Natural killer cell treated with Interleukin-12 subunit alpha and Interleukin-12 subunit beta and Interleukin-15 and Interleukin-18, amount 100 ng/mL, for 72 hours (primary cell): Measurements from ENCODE around the gene HS6ST3. TPM values are rescaled to one million over a fixed set of nuclear protein-coding genes. Genes with fewer than 3 reads are reported as not detected.
"Not testable (repeated sequence)": the region's sequence is repeated elsewhere in the genome, so short reads cannot be mapped to it uniquely, and the experiment has no call there.

Experiments
- ATAC-seq, 2 donors: fragments of 150-1000 bp; cut with Tn5 transposase in 1 of 2; sonication (Bioruptor Pico), chemical (Tn5 transposase) in 1 of 2; 2 replicates each; pipeline ENCODE4 v1.10.0; 2021
- DNase-seq: peaks from one replicate; pipeline ENCODE4 v3.0.0; 2022; ENCODE audit warnings: low spot score
- H3K27ac Mint-ChIP-seq, 2 donors: 1 replicate in 1 of 2; 2 replicates in 1 of 2; pipeline ENCODE4 v1.8.0; 2022; ENCODE audit warnings: mixed read lengths in 2 of 2, mild to moderate bottlenecking in 1 of 2, moderate library complexity in 1 of 2
- H3K27me3 Mint-ChIP-seq, 2 donors: 1 replicate in 1 of 2; 2 replicates in 1 of 2; pipeline ENCODE4 v1.8.0; 2022; ENCODE audit warnings: mixed read lengths in 2 of 2
- H3K36me3 Mint-ChIP-seq: one replicate; pipeline ENCODE4 v1.8.0; 2022; ENCODE audit warnings: mixed read lengths
- H3K4me1 Mint-ChIP-seq, 2 donors: 1 replicate in 1 of 2; 2 replicates in 1 of 2; pipeline ENCODE4 v1.8.0; 2022; ENCODE audit warnings: low read depth in 2 of 2, mixed read lengths in 2 of 2, mild to moderate bottlenecking in 1 of 2
- H3K4me3 Mint-ChIP-seq: one replicate; pipeline ENCODE4 v1.8.0; 2022; ENCODE audit warnings: mixed read lengths
- H3K9me3 Mint-ChIP-seq: 2 replicates; pipeline ENCODE4 v1.8.0; 2022; ENCODE audit warnings: mixed read lengths
- total RNA-seq, 2 donors: library from RNA; stranded (reverse); gene quantifications; one replicate each; pipeline ENCODE4 v1.2.3, GENCODE V29; 2022

HS6ST3 gene
- total RNA-seq, 2 donors from 2014 or later = not detected

GRCh38 chr13:96772426-96772825 is 682.5 kb downstream of the HS6ST3 start:
- peaks cover 9% of the 10 kb centered on the region for H3K36me3 Mint-ChIP-seq
- H3K9me3 Mint-ChIP-seq = peaks cover 15% of the 10 kb centered on the region
- no peak overlapping the region for H3K27ac Mint-ChIP-seq
- ATAC-seq (no peak), DNase-seq (no peak)
- H3K27me3 Mint-ChIP-seq = no peaks in the 10 kb centered on the region
- H3K4me3 Mint-ChIP-seq = no peak overlapping the region
- no peaks in the 10 kb centered on the region for H3K4me1 Mint-ChIP-seq

DNA sequence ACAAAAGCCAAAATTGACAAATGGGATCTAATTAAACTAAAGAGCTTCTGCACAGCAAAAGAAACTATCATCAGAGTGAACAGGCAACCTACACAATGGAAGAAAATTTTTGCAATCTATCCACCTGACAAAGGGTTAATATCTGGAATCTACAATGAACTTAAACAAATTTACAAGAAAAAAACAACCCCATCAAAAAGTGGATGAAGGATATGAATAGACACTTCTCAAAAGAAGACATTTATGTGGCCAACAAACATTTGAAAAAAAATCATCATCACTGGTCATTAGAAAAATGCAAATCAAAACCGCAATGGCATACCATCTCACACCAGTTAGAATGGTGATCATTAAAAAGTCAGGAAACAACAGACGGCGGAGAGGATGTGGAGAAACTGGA is 688.4 kb downstream of the HS6ST3 start:
- ATAC-seq, H3K27ac Mint-ChIP-seq, H3K36me3 Mint-ChIP-seq: not testable (repeated sequence)

DNA sequence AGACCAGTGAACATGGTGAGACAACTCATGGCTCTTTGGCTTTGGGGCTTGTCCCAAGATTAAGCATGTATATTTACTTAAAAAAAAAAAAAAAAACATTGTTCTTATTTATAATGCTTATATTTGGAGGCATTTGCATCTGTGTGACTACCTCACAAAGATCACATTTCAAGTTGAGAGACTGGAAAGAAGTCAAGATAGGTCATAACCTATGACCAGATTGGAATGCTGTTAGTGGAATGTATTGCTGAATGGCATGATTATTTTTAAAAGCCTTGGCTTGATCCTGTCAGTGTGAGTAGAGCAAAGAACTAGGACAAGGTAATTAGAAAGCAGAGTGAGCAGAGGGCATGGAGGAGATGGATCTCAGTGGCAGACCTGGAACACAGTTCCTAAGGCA is 689.8 kb downstream of the HS6ST3 start:
- ATAC-seq (no peak), DNase-seq (no peak)
- Mint-ChIP-seq H3K4me3 (no peak overlapping the region), H3K27me3 (no peaks in the 10 kb centered on the region), H3K27ac (no peak overlapping the region), H3K4me1 (no peaks in the 10 kb centered on the region), H3K36me3 (peaks cover 5% of the 10 kb centered on the region), H3K9me3 (peaks cover 23% of the 10 kb centered on the region)

More for the DNA sequence above, 688.4 kb downstream of the HS6ST3 start:
- H3K4me3 Mint-ChIP-seq, DNase-seq, H3K27me3 Mint-ChIP-seq, H3K4me1 Mint-ChIP-seq: not testable (repeated sequence)
- H3K9me3 Mint-ChIP-seq = peaks cover 30% of the 10 kb centered on the region

- H3K27ac Mint-ChIP-seq = no peak overlapping the region
- H3K36me3 Mint-ChIP-seq = peaks cover 5% of the 10 kb centered on the region
- no peaks in the 10 kb centered on the region for H3K27me3 Mint-ChIP-seq
- no peak overlapping the region for H3K4me3 Mint-ChIP-seq
- no peaks in the 10 kb centered on the region for H3K4me1 Mint-ChIP-seq
- H3K9me3 Mint-ChIP-seq = peaks cover 23% of the 10 kb centered on the region
- ATAC-seq (no peak), DNase-seq (no peak)
Observed at GRCh38 chr13:96780105-96780504, 690.2 kb downstream of the HS6ST3 start.

- peaks cover 1% of the 10 kb centered on the region for H3K36me3 Mint-ChIP-seq
- H3K4me1 Mint-ChIP-seq = no peaks in the 10 kb centered on the region
- H3K27me3 Mint-ChIP-seq = no peaks in the 10 kb centered on the region
- no peak for DNase-seq
- H3K27ac Mint-ChIP-seq = no peak overlapping the region
- ATAC-seq = no peak
- H3K9me3 Mint-ChIP-seq = peaks cover 27% of the 10 kb centered on the region
- H3K4me3 Mint-ChIP-seq = no peak overlapping the region
Observed at GRCh38 chr13:96781141-96781540, 691.2 kb downstream of the HS6ST3 start.

GRCh38 chr13:96782186-96782585 is 692.3 kb downstream of the HS6ST3 start:
- no peaks in the 10 kb centered on the region for H3K4me1 Mint-ChIP-seq
- H3K27ac Mint-ChIP-seq = no peak overlapping the region
- DNase-seq = no peak
- peaks cover 27% of the 10 kb centered on the region for H3K9me3 Mint-ChIP-seq
- ATAC-seq = no peak
- H3K27me3 Mint-ChIP-seq = no peaks in the 10 kb centered on the region
- no peaks in the 10 kb centered on the region for H3K36me3 Mint-ChIP-seq
- H3K4me3 Mint-ChIP-seq = no peak overlapping the region

DNA sequence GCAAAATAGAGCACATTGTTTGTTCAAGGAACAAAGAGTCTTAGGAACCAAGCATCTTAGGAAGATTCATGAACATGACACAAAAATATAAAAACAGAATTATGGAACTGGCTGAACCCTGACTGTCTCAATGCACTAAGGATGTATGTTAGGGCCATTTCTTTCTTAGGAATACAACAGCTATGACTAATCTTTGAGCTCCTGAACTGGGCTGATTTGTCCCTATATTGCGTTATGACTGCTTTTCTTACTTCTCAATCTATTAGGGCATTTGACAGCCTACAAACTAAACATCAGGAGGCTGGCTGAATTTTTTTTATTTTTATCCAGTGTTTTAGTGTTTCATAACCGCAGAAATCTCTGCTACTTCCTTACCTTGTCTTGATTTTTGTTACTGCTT is 693.1 kb downstream of the HS6ST3 start:
- Mint-ChIP-seq H3K4me3 (no peak overlapping the region), H3K4me1 (no peaks in the 10 kb centered on the region), H3K27ac (no peak overlapping the region), H3K9me3 (peaks cover 26% of the 10 kb centered on the region), H3K27me3 (no peaks in the 10 kb centered on the region), H3K36me3 (no peaks in the 10 kb centered on the region)
- no peak for ATAC-seq
- DNase-seq = no peak

GRCh38 chr13:96783511-96783910 is 693.6 kb downstream of the HS6ST3 start:
- no peaks in the 10 kb centered on the region for H3K27me3 Mint-ChIP-seq
- H3K36me3 Mint-ChIP-seq = no peaks in the 10 kb centered on the region
- no peak overlapping the region for H3K4me3 Mint-ChIP-seq
- H3K4me1 Mint-ChIP-seq = no peaks in the 10 kb centered on the region
- no peak overlapping the region for H3K27ac Mint-ChIP-seq
- ATAC-seq = no peak
- DNase-seq = no peak
- peaks cover 24% of the 10 kb centered on the region for H3K9me3 Mint-ChIP-seq

DNA sequence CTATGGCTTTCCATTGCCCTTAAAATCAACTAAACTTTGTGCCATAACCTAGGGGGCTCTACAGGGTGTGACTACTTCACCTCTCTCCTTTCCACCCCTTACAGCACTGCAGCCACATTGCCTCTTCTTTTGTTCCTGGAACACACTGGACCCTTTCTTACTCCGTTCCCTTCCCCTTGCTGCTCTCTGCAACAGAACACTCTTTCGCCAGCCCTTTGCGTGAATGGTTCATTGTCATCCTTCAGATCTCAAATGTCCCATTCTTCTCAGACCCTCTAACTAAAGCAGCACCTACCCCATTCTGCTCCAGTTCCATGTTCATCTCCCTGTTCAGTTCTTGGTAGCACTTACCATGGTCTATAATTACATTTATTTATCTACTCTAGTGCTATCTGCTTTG is 696.1 kb downstream of the HS6ST3 start:
- Mint-ChIP-seq H3K27ac (no peak overlapping the region), H3K36me3 (no peaks in the 10 kb centered on the region), H3K9me3 (peaks cover 16% of the 10 kb centered on the region), H3K4me3 (no peak overlapping the region), H3K4me1 (no peaks in the 10 kb centered on the region), H3K27me3 (no peaks in the 10 kb centered on the region)
- no peak for DNase-seq
- ATAC-seq = no peak

DNA sequence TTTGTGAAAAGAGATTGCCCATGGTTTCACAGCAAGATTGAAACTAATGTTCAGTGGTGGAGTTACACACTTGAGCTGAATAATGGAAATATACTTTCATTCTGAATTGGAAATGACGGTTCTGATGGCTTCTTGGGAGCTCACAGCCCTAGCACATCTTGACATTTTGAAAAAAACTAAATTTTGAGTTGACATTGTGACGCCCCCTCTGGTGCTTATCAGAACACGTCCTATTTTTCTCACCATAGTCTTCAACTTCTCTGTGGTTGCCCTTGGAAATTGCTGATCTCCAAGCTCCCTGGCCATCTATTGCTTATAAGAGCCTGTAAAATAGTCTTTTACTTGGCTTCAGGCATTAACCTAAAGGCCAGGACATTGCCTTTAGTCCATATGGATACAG is 702.3 kb downstream of the HS6ST3 start:
- no peak for ATAC-seq
- no peak for DNase-seq
- Mint-ChIP-seq H3K4me1 (no peaks in the 10 kb centered on the region), H3K9me3 (peaks cover 6% of the 10 kb centered on the region), H3K36me3 (no peaks in the 10 kb centered on the region), H3K27me3 (no peaks in the 10 kb centered on the region), H3K27ac (no peak overlapping the region), H3K4me3 (no peak overlapping the region)

DNA sequence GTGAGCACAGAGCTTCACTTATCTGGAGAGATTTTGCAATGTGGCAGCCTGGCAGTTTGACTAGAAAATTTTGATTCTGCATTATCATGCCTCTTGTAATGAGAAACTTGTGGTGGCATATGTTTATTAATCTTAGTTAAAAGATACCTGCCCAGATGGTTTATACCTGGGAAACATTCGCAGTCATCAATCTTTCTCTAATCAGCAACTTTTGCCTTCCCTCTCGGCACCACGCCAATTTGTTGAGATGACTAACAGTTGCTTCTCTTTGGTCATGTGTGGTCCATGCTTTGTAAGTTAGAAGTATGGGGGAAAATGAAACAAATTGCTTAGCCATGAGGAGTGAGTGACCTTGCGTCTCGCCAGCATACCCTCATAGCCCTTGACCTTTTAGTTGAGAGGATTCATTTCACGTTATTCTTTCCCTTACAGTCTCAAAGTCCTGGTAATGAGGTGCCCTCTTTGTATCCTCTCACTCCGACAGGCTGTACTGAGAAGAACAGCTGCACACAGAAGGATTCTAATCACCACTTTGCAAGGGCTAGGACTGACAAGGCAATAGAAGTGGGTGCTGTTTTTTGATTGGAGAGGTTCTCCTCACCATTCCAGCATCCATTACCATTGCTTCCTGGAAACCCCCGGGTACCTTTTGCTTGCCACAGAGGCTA is 703.0 kb downstream of the HS6ST3 start:
- Mint-ChIP-seq H3K27me3 (no peaks in the 10 kb centered on the region), H3K36me3 (no peaks in the 10 kb centered on the region), H3K4me3 (no peak overlapping the region), H3K27ac (no peak overlapping the region), H3K9me3 (peaks cover 6% of the 10 kb centered on the region), H3K4me1 (no peaks in the 10 kb centered on the region)
- no peak for ATAC-seq
- no peak for DNase-seq

- Mint-ChIP-seq H3K27ac (no peak overlapping the region), H3K4me1 (no peaks in the 10 kb centered on the region), H3K4me3 (no peak overlapping the region), H3K36me3 (no peaks in the 10 kb centered on the region), H3K27me3 (no peaks in the 10 kb centered on the region), H3K9me3 (peaks cover 3% of the 10 kb centered on the region)
- DNase-seq (no peak), ATAC-seq (no peak)
Observed at GRCh38 chr13:96793404-96793755, 703.5 kb downstream of the HS6ST3 start.

- ATAC-seq (no peak), DNase-seq (no peak)
- Mint-ChIP-seq H3K36me3 (no peaks in the 10 kb centered on the region), H3K27me3 (no peaks in the 10 kb centered on the region), H3K4me1 (no peaks in the 10 kb centered on the region), H3K27ac (no peak overlapping the region), H3K4me3 (no peak overlapping the region), H3K9me3 (peaks cover 3% of the 10 kb centered on the region)
Observed at GRCh38 chr13:96794669-96795068, 704.8 kb downstream of the HS6ST3 start.

GRCh38 chr13:96795670-96796069 is 705.8 kb downstream of the HS6ST3 start:
- Mint-ChIP-seq H3K4me1 (no peaks in the 10 kb centered on the region), H3K36me3 (no peaks in the 10 kb centered on the region), H3K27me3 (no peaks in the 10 kb centered on the region), H3K27ac (no peak overlapping the region), H3K9me3 (peaks cover 6% of the 10 kb centered on the region), H3K4me3 (no peak overlapping the region)
- ATAC-seq = no peak
- no peak for DNase-seq

DNA sequence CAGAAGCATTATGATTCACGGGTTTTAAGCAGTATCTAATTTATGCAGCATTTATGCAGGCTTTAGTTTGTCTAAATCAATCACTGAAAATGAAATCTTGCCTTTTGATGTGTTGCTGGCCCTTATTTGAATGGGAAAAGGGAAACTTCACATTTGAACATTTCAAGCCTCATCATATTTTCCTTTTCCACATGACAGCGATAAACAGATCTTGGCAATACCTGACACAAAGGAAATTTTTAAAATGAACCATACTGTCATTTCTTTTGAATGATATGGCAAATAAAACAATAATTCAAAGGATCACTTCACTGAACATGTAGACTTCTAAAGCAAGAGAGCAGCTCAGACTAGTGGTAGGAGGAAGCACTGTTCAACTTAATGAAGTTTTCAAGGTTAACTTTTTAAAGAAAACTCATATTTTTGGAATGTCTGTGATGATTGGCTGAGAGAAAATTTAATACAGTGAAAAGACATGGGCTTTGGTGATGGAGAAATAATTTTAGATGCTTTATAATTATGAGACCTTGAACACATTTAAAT is 706.3 kb downstream of the HS6ST3 start:
- Mint-ChIP-seq H3K27me3 (no peaks in the 10 kb centered on the region), H3K9me3 (peaks cover 10% of the 10 kb centered on the region), H3K4me1 (no peaks in the 10 kb centered on the region), H3K4me3 (no peak overlapping the region), H3K27ac (no peak overlapping the region), H3K36me3 (no peaks in the 10 kb centered on the region)
- DNase-seq (no peak), ATAC-seq (no peak)
